HTERT RPE-1 (cell line): ENCODE data around the gene UBR1.
"Not testable (repeated sequence)": the region's sequence is repeated elsewhere in the genome, so short reads cannot be mapped to it uniquely, and the experiment has no call there.

Source experiments
- in situ Hi-C: fragments of 300-500 bp; cut with MboI; formaldehyde crosslinking; loops from 4 replicates; pipeline ENCODE4 v1.14.3; 2020; ENCODE audit warnings: low sequenced_read_pairs

Gene UBR1

DNA sequence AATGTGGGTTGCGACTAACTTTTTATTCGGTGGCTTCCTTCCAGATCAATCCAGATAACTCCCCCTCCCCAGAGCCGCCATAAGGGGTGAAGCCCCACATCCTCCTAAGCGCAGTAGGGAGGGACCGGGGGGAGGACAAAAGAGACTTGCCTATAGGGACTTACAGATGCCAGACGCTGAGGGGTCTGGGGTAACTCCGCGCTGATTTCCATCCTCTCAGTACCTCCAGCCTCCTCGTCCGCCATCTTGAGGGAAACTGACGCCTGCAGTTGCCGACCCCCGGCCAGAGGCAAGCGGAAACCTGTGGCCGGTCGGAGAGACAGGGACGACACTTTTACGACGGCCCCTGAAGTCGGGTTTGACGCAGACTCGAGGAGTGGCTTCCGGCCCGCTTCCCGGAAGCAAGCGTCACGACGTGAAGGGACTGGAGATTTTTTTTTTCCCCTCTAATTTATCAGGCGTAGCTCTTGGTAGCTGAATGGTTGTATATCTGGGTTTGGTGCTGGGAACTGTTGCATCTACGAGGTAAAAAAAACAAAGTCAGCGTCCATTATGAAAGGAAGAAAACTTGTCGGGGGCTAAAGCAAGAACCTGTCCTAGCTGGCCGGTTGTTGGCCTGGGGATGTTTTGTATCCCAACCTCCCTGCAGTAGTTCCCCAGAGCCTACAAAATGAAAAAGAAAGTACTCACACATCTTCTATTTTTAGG lies at the start of gene UBR1:
TSS of gene UBR1 (minus strand) at position 261 of the 708 bp plus-strand sequence. CDS start at position 245, 16 bp downstream.
- in situ Hi-C loops = no loop called here

DNA sequence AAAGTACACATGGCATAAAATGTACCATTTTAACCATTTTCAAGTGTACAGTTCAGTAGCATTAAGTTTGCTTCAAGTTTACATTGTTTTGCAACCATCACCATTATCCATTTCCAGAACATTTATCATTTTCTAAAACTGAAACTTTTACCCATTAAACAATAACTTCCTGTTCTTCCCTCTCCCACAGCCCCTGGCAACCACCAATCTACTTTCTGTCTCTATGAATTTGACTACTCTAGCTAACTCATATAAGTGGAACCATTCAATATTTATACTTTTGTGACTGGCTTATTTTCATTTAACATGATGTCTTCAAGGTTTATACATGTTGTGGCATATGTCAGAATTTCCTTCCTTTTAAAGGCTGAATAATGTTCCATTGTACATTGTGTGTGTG lies 47.4 kb upstream of the UBR1 start:
- in situ Hi-C loops = no loop called here

DNA sequence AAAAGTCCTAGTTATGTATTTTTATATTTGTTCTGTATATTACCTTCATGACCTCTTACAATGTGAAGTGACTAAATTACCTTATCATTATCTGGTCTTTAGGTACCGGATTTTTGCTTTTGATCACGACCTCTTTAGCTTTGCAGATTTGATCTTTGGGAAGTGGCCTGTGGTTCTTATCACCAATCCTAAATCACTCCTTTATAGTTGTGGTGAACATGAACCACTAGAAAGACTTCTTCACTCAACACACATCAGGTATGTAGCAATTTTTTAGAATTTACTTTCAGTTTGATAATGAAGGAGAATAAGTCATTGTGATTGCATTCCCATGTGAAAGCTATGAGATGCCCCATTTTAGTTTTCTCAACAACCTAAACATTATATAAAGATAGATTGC lies 45.9 kb upstream of the UBR1 start:
- in situ Hi-C loops = no loop called here

DNA sequence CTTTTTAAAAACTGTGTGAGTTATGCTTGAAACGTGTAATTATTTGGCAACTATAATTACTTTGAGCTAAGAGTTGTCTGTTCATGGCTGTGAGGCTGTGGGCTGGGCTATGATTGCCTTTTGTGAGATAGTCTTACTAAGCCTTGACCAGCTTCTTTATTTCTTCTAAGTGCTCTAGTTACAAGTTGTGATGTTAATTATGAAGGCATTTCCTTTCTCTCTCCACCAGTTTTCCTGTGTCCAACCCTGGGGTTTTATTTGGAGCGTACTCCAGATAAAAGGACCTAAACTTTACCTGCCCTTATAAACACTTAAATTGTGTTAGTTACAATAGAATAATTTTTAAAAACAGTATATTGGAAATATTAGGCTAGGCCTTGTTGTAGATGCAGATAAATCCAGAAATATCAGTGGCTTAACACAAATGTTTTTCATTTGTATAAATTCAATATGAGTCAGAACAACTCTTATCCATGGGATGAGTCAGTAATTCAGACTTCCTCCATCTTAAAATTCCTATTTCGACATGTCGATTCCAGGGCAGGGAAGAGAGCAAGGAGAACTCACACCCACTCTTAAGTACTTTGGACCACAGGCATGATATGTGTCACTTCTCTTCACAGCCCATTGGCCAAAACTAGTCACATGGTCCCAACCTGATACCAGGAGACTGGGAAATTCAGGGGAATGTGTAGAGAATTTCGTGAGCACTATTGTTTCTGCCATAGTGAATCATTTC lies 44.5 kb upstream of the UBR1 start:
- in situ Hi-C loops = no loop called here

DNA sequence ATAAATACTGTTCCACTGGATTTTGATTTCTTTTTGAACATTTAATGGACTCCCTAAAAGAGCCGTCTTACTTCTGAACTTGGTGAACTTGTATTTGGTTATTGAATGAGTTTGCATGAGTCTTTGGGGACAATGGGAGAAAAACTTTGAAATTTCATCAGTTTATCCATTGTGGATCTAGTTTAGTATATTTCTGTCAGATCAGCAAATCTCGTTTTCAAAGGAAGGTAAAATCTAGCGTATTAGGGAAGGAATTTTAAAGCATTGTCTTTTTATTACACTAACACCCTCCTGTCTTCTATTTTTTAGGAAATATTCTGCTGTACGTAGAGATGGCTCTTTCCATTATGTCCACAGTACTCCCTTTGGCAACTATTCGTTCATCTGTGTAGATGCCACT lies 40.3 kb upstream of the UBR1 start:
- in situ Hi-C loops = no loop called here

DNA sequence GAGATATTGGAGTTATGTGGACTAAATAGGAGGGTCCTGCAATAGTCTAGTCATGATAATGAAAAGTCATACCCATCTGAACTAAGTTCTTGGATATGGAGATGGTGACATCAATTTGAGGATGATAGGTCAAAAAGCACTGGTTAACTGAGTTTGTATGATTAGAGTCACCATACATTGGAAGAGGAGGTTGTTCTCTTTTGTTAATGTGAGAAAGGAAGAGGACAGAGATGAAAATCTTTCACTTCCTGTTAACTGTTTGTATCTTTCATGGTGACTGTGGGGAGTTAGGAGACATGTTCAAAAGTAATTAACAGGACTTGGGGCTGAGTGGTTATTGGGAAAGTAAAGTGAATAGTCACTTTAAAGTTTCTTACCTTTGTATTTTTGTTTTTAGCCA lies 38.7 kb upstream of the UBR1 start:
- in situ Hi-C loops = no loop called here

DNA sequence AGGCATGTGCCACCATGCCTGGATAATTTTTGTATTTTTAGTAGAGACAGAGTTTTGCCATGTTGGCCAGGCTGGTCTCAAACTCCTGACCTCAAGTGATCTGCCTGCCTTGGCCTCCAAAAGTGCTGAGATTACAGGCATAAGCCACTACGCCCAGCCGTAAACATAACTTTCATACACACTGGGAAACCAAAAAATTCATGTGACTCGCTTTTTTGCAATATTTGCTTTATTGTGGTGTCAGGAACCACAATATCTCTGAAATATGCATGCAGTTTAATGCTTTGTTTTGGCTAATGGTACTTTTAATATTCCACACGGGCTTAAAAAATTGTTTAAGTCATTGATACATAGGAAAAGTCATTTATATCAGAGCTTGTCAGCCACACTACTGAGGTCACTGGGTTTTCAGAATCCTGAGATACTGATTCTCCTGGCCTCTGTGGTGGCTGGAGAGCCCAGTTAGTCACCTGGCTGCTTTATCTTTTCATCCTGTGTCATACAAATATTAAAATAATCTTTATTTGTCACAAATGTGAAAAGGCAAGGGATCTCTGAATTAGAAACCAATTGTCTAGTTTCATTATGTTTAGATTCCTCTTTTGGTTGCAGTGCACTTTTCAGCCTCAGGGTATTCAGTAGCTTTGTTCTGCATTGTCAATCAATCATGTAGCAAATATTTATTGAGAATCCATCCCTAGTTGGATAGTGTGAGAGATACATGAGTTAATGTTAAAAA lies 37.5 kb upstream of the UBR1 start:
- in situ Hi-C loops = no loop called here

DNA sequence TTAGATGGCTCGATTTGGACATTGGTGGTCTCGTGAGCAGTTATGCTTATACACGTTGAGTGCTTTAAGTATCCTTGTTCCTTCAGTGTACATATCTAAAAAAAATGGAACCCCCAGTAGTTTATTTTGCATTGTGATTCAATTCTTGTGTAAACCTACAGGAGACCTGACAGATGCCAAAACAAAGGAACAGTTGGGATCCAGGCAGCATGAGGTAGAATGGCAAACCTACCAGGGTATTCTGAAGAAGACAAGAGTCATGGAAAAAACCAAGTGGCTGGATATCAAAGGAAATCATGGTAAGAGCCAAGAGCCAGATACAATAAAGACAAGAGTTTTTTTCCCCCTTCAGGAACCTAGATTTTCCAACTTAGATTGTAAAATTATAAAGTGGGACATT lies 29.5 kb upstream of the UBR1 start:
- in situ Hi-C loops = no loop called here

DNA sequence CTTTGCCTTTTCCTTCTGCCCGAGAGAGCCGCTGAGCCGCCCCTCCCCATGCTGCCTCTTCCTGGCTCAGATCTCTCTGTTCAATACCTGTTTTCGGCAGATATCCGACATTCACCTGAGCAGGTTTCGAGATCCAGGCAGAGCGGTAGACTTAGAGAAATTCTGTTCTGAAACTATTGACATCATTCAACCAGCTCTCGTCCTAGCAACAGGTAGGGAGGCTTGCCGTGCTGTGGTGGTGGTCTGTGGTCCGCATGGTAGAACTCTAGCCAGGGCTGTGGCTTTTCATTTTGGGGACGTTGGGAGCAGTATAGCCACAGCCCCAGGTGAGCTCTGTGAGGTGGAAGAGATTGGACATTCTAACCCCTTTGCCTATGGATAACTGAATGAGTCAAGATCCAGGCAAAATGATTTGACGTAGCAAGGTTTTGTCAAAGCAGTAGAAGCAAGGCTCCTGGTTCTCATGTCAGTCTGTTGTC lies 28.4 kb upstream of the UBR1 start:
- in situ Hi-C loops = no loop called here

DNA sequence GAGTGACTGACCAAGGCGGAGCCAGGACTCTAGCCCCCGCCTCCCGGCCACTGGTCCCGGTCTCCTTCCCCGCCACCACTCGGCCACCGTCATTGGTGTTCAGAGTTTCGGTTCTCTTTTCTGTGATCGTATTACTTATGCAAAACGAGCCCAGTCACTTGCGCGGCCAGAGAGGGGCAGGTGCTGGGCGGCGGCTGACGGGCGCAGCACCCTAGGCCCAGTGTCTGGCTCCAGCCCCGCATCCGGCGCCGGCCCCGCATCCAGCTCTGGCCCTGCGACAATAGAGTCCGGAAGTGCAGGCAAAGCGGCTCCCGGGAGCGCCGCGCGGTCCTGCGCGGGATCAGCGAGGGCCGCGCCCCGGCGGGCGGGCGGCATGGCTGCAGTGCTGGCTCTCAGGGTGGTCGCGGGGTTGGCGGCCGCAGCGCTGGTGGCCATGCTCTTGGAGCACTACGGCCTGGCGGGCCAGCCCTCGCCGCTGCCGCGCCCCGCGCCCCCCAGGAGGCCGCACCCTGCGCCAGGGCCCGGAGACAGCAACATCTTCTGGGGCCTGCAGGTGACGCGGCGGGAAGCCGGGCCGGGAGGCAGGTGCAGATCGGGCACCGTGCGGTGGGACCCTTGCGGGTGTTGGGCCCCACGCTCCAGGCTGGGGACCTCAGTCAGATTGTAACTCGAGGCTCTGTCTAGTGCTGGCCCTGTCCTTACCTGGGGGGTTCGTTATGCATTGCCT lies 27.8 kb upstream of the UBR1 start, which contains the start of gene TMEM62:
TSS of gene TMEM62 (plus strand) at position 157 of the 727 bp plus-strand sequence. CDS start at position 374, 217 bp downstream.
- in situ Hi-C loops = no loop called here

DNA sequence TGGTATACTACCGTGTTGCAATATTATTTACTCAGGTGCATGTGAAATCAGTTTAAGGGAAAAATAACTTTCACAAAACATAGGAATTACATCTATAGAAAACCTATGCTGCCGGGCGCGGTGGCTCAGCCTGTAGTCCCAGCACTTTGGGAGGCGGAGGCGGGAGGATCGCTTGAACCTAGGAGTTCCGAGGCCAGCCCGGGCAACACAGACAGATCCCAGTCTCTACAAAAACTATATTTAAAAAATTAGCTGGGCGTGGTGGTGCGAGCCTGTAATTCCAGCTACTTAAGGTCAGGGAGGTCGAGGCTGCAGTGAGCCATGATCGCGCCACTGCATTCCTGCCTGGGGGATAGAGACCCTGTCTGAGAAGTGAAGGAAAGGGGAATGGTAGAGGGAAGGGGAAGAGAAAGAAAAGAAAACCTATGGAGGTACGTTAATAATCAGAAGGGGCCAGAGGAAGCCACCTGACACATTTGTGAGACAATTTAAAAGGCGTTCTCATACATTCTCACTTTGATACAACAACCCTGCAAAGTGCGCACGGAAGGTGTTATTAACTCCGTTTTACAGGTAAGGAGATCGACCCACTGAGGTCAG lies 27.1 kb upstream of the UBR1 start:
- in situ Hi-C loops = no loop called here

DNA sequence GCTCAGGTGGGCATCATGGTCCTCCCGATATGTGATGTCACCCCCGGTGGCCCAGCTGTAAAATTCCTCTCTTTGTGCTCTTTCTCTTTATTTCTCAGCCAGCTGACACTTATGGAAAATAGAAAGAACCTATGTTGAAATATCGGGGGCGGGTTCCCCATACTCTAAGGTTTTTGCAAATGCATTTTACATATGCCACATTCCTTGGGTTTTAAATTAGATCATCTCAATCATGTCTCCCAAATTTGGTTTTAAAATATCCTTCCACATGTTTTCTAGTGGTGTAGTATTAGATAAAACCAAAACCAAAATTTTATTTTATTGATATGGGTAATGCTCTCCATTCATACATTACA lies 23.1 kb upstream of the UBR1 start:
- in situ Hi-C loops = no loop called here

DNA sequence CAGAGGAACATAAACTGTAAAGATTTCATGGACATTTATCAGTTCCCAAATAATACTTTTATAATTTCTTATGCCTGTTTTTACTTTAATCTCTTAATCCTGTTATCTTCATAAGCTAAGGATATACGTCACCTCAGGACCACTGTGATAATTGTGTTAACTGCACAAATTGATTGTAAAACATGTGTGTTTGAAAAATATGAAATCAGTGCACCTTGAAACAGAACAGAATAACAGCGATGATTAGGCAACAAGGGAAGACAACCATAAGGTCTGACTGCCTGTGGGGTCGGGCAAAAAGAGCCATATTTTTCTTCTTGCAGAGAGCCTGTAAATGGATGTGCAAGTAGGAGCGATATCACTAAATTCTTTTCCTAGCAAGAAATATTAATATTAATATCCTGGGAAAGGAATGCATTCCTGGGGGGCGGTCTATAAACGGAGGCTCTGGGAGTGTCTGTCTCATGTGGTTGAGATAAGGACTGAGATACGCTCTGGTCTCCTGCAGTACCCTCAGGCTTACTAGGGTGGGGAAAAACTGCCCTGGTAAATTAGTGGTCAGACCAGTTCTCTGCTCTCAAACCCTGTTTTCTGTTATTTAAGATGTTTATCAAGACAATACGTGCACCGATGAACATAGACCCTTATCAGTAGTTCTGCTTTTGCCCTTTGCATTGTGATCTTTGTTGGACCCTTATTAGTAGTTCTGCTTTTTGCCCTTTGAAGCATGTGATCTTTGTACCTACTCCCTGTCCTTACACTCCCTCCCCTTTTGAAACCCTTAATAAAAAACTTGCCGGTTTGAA lies 22.5 kb upstream of the UBR1 start:
- in situ Hi-C loops = not testable (repeated sequence)

DNA sequence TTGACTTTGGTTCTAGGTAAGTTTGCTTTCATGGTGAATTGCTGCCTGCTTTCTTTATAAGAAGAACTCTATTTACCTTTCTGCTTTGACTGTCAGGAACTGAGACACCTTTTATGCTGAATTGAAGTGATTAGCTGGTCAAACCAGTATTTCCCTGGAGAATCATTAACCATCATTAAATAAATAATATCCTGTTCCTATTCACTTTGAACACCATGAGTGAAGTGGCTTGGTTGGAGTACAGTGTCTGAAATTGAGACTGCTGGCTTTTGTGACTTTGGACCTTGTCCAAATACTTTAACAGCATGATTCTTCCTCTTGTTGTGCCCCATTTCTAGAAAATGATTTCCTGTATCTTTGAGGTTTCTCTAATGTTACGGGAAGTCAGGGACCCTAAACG lies 21.9 kb upstream of the UBR1 start:
- in situ Hi-C loops = no loop called here

DNA sequence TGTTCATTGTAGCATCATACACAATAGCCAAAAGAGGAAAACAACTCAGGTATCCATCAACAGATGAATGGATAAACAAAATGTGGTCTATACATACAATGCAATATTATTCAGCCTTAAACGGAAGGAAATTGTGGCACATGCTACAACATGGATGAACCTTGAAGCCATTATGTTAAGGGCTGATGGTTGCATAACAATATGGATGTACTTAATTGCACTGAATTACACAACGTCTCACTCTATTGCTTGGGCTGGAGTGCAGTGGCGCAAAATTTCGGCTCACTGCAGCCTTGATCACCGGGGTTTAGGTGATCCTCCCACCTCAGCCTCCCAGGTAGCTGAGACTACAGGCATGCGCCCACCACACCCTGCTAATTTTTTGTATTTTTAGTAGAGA lies 20.5 kb upstream of the UBR1 start:
- in situ Hi-C loops = no loop called here

DNA sequence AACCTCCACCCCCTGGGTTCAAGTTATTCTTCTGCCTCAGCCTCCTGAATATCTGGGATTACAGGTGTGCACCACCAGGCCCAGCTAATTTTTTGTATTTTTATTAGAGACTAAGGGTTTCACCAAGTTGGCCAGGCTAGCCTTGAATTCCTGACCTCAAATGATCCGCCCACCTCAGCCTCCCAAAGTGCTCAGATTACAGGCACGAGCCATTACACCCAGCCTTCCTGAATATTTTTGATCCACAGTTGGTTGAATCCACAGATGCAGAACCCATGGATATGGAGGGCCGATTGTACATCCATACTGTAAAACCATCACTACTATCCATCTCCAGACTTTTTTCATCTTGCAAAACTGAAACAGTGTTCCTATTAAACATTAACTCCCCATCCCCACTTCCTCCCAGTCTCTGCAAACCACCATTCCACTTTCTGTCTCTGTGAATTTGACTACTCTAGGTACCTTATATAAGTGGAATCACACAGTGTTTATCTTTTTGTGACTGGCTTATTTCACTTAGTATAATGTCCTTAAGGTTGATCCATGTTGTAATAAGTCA lies 19.3 kb upstream of the UBR1 start:
- in situ Hi-C loops = no loop called here

DNA sequence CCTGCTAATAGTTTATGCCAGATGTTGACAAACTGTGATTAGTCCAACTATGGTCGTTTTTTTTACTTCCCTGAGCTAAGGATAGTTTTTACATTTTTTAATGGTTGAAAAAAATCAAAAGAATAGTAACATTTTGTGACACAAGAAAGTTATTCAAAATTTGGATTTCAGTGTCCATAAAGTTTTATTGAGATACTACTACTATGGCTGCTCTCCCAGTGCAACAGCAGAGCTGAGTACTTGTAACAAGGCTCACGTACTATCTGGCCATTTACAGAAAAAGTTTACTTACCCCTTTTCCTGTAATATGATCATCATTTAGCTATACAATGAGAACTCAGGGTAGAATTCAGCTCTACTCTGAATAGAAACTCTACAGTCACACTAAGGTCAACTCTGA lies 16.0 kb upstream of the UBR1 start:
- in situ Hi-C loops = no loop called here

DNA sequence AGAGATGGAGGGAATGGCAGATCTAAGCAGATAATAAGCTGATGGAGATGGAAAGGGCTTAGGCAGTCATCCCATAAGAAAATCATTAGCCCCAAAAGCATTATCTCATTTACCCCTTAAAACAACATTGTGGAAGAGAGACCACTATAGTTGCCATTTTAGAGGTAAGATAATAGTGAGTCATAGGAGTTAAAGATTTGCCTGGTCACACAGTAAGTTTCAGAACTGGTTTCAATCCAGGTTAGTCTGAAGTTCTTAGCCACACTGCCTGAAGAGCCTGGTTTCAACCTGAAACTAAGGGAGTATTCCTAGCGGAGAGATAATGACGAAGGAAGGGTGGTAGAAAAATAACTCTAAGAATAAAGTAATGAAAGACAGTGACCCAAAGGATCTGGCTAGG lies 13.0 kb upstream of the UBR1 start:
- in situ Hi-C loops = no loop called here

DNA sequence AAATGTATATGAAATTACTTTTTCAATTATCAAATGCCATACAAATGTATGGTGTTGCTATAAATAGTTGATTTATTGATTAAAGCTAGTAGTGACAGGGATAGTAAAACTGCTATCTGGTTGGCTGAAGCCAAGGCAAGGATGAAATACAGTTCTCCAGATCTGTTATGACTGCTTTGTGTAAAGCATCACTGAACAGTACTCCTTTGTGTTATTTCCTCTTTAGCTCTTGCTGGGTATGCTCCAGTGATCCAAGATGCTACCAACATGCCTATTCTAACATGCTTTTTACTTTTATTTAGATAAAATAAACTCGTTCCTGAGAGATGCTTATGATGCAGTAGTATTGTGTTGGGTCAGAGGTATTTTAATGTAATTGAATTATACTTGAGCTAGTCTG lies 12.4 kb upstream of the UBR1 start:
- in situ Hi-C loops = no loop called here

DNA sequence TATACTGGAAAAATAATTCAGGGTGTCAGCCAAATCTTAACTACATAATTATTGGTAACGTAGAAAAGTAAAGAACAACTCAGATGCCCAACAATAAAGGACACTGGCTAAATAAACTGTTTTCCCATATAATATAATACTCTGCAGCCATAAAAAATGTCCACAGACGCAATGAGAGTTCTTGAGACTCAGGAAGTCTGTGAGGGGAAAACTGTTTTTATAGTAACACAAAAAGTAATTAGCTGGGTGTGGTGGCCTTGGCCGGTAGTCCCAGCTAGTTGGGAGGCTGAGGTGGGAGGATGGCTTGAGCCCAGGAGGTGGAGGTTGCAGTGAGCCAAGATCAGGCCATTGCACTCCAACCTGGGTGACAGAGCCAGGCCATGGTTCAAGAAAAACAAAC lies 5.5 kb upstream of the UBR1 start:
- in situ Hi-C loops = no loop called here
